Stimulated activated CD8-positive, alpha-beta memory T cell treated with anti-CD3 and anti-CD28 coated beads, Interleukin-7, amount 100 ng/mL, for 24 hours (primary cell): ENCODE measurements around the gene TRIM16.
A peak's percentile ranks its signal among the peaks of the same experiment; 100 is the strongest.
"Not testable (repeated sequence)": the region's sequence is repeated elsewhere in the genome, so short reads cannot be mapped to it uniquely, and the experiment has no call there.

Experiments used
- DNase-seq: peaks from one replicate; pipeline ENCODE4 v3.0.0-alpha.2; 2020; ENCODE audit warnings: low read depth

TRIM16 gene

DNA sequence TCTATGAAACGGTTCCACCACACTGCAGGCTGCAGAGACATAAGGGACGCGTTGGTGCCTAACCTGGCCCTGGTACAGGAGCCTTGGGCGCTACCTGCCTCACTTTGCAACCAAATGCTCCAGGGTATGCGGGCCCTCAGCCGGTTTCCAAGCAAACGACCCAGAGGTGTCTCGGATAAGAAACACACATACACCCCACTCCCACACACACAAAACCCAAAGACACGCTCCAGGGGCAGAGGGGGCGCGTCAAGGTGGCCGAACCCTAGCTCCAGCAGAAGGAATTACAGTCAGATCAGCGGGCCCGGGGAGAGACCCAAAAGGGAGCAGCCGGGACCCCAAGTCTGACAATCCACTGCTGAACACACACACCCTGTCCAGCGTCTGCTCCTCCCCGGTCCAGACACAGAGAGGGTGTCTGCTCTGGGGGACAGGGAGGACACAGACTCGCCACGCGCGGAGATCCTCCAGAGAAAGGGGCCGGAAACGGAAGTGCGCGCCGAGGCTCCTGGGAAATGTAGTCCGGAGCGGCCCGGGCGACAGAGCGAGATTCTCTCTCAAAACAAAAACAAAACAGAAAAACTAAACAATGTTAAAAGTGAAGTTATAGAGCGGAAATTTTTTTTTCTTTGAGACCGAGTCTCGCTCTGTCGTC, at the start of gene TRIM16:
Gene TRIM16 (minus strand): TSS at position 488 of the 655 bp plus-strand sequence. CDS start 32,702 bp downstream, outside the sequence.
- DNase-seq = peak; percentile 59

GRCh38 chr17:15733174-15733789, 49.2 kb upstream of the TRIM16 start:
- not testable (repeated sequence) for DNase-seq

DNA sequence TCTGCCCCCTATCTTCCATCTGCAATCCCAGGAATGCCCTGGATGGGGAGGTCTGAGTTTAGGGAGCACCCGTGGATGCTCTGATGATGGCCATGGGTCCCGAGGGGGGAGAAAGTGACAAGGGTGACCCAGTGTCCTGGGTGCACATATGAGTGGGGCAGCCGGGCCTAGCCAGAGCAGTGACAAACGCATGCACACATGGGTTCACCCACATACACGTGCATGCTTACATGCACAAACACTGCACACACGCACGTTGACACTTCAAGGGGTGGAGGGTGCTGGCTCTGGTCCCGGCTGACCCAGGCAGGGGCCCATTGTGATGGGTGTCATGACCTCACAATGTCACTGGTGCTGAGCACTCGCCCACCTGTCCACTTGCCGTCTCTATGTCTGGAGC, 47.8 kb upstream of the TRIM16 start, which contains the start of gene TBC1D26:
Gene TBC1D26 (plus strand): TSS at position 384 of the 400 bp plus-strand sequence. CDS start 3,066 bp downstream, outside the sequence.
- DNase-seq = not testable (repeated sequence)

DNA sequence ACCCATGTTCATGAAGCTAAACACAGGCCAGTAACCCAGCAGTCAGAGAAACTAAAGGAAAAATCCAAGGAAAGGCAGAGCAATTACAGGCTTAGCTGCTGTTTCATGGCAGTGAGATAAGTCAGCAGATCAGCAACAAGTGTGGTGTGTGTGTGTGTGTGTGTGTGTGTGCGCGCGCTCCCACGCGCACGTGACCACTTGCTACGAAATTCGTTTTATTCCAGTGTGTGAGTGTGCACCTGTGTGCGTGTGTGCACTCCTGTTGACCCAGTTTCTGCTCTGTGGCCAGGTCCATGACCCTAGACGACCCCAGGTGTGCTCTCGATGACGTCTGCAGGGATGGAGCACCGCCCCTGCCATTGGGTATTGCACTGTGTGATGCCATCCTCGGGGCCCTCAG, 46.4 kb upstream of the TRIM16 start:
- not testable (repeated sequence) for DNase-seq

- DNase-seq = not testable (repeated sequence)
Measured at GRCh38 chr17:15716601-15717563, 32.8 kb upstream of the TRIM16 start.

- not testable (repeated sequence) for DNase-seq
Measured at GRCh38 chr17:15708879-15709278, 24.8 kb upstream of the TRIM16 start.

DNA sequence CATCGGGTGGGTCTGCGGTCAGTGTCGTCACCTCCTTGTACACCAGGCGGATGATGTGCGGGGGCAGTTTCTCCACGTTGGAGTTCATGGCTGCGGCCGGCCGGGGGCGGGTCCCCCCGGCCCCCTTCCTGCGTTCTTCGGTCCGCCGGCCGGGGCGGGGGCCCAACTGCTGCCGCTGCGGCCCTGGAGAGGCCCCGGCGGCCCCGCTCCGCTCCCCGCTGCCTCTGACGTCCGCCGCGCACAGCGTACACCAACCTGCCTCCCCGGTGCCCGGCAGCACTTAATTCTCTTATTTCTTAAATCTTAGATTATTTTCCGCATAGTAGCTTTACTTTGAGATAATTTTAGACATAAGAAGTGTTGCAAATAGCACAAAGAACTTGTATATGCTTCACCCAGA, 20.7 kb upstream of the TRIM16 start:
- not testable (repeated sequence) for DNase-seq

GRCh38 chr17:15704239-15704638, 20.1 kb upstream of the TRIM16 start:
- DNase-seq = not testable (repeated sequence)

DNA sequence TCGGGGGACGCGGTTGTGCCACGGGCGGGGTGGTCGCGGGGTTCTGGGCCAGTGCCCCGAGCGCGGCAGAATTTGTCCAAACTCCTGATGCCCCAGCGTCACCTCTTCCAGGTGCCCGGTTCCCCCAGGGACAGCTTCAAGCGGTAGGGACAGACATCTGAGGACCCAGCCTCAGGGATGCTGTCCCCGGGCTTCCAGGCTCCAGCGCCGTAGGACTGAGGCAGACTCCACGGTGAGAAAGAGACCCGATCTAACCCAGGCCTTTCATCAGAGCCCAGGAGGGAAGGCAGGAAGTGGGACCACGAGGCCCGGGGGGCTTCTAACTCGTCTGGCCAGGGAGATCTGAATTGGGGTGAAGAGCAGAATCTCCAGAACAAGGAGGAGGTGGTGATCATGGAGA, 15.8 kb upstream of the TRIM16 start:
- not testable (repeated sequence) for DNase-seq

DNA sequence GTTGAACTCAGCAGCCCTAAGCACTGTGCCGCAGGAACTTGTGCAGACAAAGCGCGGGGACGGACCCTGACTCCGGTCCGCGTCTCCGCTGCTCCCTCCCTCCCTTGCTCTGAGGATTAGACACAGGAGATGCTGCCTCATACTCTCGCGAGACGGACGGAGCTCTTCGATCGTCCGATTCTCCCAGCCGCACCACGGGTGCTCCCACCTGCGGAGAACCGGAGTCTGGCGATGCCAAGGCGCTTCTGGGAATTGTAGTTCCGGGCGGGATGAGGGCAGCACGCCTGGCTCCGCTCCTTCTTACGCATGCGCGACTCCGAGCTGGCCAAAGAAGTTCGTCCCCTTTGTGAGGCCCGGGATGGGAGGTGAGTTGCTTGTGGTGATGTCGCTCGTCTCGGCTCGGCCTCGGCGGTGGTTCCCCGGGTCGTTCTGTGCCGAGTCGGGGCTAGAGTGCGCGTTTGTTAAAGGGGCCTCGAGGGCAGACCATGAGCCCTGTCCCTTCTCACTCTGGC, 15.4 kb upstream of the TRIM16 start, which contains the start of gene ZNF286A:
Gene ZNF286A (plus strand): TSS at position 340 of the 512 bp plus-strand sequence. CDS start 578 bp downstream, outside the sequence.
- DNase-seq = peak; percentile 90

DNA sequence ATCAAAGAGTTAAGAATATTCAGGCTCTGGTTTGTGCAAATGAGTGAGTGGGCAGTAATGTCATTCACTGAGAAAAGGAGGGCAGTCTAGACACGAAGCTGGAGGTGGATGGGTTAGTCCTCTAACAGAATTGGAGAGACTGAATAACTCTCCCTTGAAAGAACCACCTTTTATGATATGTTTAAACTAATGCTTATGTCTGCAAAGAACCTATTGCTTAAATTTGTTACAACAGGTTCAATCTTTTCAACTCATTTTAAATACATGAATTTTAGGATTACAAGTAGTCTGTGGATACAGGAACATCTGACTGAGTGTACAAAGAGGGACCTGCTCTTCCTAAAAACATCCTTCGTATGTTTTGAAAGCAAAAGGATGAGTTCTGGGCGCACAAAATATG, 14.9 kb upstream of the TRIM16 start:
- DNase-seq = not testable (repeated sequence)

DNA sequence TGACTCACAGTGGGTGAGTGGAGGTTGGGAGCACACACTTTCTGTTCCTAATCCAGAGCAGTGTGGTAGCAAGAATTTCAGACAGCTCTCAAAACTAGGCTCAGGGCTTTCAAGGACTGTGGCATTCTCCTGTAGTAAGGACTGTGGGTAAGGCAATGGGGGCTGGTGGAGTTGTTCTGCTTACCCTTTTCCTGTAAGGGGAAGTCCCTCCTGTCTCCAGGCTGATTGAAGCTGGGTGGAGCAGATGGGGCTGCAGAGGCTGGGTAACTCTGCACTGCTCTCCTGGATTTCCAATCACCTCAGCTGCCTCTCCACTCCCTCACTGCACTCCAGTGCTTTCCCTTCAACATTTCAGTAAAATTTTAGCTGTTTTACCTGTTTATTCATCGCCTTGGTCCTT, 3.4 kb upstream of the TRIM16 start:
- not testable (repeated sequence) for DNase-seq

GRCh38 chr17:15683135-15683534, 976 bp downstream of the TRIM16 start:
- DNase-seq = not testable (repeated sequence)

GRCh38 chr17:15675991-15676390, 8.1 kb downstream of the TRIM16 start:
- not testable (repeated sequence) for DNase-seq

DNA sequence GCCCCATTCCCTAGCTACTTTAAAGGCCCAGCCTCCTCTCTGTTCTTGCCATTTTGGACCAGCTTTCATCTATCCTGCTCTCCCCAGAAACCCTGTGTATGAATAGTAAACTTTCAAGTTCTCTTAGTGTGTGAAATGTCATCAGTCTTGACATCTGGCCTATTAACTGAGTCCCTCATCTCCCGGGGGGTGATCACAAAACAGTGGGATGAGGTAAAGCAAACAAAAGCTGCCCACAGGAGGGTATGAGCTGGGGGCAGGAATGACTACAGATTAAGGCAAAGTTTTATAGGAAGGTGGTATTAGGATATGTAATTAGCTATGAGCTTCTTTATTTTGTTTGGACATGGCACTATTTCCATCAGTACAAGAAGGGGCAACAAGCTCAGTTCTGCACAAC, 9.5 kb downstream of the TRIM16 start:
- DNase-seq = not testable (repeated sequence)

GRCh38 chr17:15669526-15669925, 14.6 kb downstream of the TRIM16 start:
- not testable (repeated sequence) for DNase-seq

DNA sequence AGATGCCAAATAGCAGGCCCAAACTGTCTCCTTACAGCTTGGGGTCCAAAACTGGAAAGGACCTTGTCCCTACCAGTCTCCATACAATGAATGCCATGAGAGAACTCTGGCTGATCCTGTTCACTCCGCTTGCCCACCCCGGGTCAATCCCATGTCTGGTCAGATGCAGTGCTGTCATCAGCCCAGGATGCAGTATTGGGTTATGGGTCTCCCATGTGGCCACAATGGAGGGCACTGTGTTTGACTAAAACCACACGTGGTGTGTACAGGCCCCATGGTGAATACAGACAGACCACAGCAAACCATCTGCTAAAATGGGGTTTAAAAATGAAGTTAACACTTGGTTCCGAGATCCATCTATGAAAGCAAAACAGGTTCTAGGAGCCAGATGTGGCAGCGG, 20.4 kb downstream of the TRIM16 start:
- DNase-seq = no peak

GRCh38 chr17:15663176-15663575, 20.9 kb downstream of the TRIM16 start:
- no peak for DNase-seq

DNA sequence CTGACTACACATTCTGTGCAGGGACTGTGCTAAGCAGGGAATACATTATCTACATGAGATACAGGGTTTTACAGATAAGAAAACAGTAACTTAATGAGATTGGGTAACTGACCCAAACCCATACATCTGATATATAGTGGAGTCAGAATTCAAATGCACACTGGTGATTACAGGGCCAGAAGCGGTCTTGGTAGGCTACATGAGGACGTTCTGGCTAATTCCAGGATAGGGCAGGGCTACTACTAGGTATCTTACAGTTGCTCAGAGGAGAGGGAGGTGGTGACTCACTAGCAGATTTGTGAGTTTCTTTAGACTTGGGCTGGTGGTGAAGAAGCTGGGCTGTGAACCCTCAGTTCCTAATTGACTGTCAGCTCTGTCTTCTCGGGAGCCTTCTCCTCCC, 21.4 kb downstream of the TRIM16 start:
- DNase-seq = no peak

DNA sequence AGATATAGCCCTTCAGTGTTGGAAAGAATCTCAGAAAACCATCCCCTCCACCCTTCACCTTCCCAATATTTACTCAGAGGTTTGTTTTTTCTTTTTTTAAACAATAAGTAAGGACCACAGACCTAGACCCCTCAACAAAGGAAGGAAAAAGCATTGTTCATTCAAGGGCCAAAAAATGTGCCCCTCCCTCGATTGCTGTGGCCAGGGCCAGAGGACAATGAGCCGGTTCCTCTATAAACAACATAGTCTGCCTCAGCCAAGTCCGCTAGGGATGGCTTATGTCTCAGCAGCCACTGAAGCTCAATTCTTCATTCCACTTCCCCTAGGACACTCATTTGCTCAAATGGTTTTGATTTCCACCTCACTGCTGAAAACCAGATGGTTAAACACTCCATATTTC, 24.0 kb downstream of the TRIM16 start:
- DNase-seq = no peak

GRCh38 chr17:15659663-15660062, 24.4 kb downstream of the TRIM16 start:
- no peak for DNase-seq

DNA sequence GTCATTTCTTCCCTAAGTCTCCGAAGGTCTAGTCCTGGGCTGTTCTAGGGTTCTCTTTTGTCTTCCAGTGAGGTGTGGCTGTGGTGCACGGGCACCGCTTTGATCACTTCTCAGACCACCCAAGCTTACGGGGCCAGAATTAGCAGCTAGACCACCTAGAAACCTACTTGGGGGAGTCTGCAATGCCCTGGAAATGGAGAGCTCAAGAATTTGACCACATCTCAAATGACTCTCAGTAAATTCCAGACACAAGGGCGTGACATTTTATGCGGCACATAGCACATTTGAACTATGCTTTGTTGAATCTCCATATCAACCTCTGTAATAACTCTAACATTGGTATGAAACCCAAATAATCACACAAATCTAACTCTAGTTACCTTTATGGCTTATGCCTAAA, 24.9 kb downstream of the TRIM16 start:
- no peak for DNase-seq
